Activated CD4-positive, alpha-beta T cell treated with anti-CD3 and anti-CD28 coated beads, Interleukin-2, amount 10 ng/mL, durations not matched to agents 24 days and 14 days (primary cell): Measurements from ENCODE around the gene SOAT2. TPM values are rescaled to one million over a fixed set of nuclear protein-coding genes. Genes with fewer than 3 reads are reported as not detected.

Experiments used
- DNase-seq: peaks from one replicate; pipeline ENCODE4 v3.0.0; 2022
- H3K27ac Mint-ChIP-seq: one replicate; pipeline ENCODE4 v1.8.0; 2022; ENCODE audit warnings: mild to moderate bottlenecking, mixed read lengths
- H3K27me3 Mint-ChIP-seq: one replicate; pipeline ENCODE4 v1.8.0; 2022; ENCODE audit warnings: mixed read lengths
- H3K36me3 Mint-ChIP-seq: one replicate; pipeline ENCODE4 v1.8.0; 2022; ENCODE audit warnings: low read depth, mild to moderate bottlenecking, mixed read lengths
- H3K4me1 Mint-ChIP-seq: one replicate; pipeline ENCODE4 v1.8.0; 2021; ENCODE audit warnings: mixed read lengths
- H3K4me3 Mint-ChIP-seq: one replicate; pipeline ENCODE4 v1.8.0; 2022; ENCODE audit warnings: mild to moderate bottlenecking, moderate library complexity, mixed read lengths
- H3K9me3 Mint-ChIP-seq: one replicate; pipeline ENCODE4 v1.8.0; 2021; ENCODE audit warnings: mixed read lengths
- intact Hi-C: fragments of 100-400 bp; cut with micrococcal nuclease; formaldehyde crosslinking; loops from one replicate; pipeline ENCODE4 v1.15.1; 2023
- total RNA-seq: library from RNA; stranded (reverse); gene quantifications from 2 replicates; pipeline ENCODE4 v1.2.3, GENCODE V29; 2022

The SOAT2 gene
- total RNA-seq, 1 donor from 2014 or later = not detected

DNA sequence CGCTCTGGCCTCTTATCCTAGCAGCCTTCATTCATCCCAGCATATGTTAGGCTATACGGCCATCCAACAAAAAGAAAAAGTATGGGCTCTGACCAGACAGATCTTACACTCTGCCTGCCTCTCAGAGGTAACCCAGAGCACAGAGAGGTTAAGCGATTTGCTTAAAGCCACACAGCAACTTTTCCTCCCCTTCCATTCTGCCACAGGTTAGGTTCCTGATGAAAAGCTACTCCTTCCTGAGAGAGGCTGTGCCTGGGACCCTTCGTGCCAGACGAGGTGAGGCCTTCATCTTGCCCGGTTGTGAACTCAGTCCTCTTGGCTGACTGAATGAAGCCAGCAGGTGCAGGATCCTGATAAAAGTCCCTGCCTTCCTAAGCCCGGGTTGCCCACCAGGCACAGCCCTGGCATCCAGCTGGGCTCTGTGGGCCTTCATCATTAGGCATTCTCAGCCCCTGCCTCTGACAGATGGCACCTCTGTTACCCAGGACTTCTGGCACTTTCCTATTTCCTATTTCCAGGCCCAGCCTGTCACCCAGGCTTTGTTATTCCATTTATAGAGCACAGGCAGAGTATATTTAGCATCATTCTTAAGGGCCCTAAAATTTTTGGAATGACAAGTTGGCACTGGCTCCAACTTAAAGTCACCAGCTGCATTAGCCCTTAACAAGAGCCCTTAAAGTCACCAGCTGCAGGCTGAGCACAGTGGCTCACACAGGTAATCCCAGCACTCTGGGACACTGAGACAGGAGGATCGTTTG lies 12.8 kb downstream of the SOAT2 start:
- Mint-ChIP-seq H3K36me3 (no peaks in the 10 kb centered on the region), H3K27me3 (peaks cover 2% of the 10 kb centered on the region), H3K9me3 (no peaks in the 10 kb centered on the region), H3K4me3 (no peak overlapping the region), H3K4me1 (no peaks in the 10 kb centered on the region), H3K27ac (no peak overlapping the region)
- intact Hi-C loops = no loop called here
- DNase-seq = no peak

DNA sequence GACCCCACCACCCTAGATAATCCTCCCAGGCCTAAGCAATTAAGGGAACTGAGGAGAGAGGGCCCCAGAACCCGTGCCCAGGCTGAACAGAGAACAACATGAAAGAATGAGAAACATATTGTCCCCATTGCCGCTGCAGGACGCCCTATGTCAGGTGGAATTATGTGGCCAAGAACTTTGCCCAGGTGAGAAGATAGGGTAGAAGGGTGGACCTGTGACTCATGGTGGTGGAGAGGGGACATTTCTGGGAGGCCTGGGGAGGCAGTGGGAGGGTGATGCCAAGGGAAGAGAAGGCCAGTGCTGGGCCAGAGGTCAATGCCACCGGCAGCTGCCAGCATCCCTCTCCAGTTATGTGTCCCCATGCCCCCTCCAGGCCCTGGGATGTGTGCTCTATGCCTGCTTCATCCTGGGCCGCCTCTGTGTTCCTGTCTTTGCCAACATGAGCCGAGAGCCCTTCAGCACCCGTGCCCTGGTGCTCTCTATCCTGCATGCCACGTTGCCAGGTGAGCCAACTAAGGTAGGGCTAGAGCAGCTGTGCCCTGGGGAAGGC lies 15.5 kb downstream of the SOAT2 start:
- H3K4me1 Mint-ChIP-seq = no peaks in the 10 kb centered on the region
- intact Hi-C loops = no loop called here
- H3K36me3 Mint-ChIP-seq = no peaks in the 10 kb centered on the region

DNA sequence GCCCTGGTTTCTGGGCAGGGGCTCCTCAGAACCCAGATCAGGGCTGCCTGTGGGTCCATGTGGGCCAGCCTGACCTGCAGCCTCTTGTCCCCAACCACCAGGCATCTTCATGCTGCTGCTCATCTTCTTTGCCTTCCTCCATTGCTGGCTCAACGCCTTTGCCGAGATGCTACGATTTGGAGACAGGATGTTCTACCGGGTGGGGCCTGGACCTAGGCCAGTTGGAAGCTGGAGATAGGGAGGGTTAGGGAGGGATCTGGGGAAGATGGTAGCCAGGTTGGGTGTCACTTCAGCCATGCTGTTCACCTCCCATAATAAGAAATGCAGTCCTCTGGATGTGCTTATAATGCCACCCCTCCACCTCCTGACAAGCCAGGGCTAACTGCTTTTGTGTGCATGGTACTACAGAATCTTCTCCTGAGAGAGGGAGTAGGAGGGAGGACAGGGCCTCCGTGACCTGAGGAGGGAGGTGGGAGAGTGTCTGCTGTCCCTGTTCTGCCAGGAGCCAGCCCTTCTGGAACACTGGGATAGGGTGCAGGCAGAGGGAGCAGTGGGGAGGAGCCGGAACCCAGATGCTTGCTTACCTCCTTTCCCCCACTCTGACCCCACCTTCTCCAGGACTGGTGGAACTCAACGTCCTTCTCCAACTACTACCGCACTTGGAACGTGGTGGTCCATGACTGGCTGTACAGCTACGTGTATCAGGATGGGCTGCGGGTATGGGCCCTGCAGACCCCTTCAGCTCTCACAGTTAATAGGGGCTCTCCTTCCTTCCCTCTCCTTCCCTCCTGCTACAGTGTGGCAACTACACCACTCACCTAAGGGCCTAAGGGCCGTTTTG lies 17.6 kb downstream of the SOAT2 start:
- Mint-ChIP-seq H3K27ac (no peak overlapping the region), H3K27me3 (peaks cover 2% of the 10 kb centered on the region), H3K4me3 (no peak overlapping the region), H3K9me3 (no peaks in the 10 kb centered on the region), H3K4me1 (no peaks in the 10 kb centered on the region), H3K36me3 (no peaks in the 10 kb centered on the region)
- no peak for DNase-seq
- intact Hi-C loops = no loop called here

More for the DNA sequence above, 15.5 kb downstream of the SOAT2 start:
- H3K4me3 Mint-ChIP-seq = no peak overlapping the region
- no peaks in the 10 kb centered on the region for H3K9me3 Mint-ChIP-seq
- H3K27ac Mint-ChIP-seq = no peak overlapping the region
- H3K27me3 Mint-ChIP-seq = no peaks in the 10 kb centered on the region
- no peak for DNase-seq

DNA sequence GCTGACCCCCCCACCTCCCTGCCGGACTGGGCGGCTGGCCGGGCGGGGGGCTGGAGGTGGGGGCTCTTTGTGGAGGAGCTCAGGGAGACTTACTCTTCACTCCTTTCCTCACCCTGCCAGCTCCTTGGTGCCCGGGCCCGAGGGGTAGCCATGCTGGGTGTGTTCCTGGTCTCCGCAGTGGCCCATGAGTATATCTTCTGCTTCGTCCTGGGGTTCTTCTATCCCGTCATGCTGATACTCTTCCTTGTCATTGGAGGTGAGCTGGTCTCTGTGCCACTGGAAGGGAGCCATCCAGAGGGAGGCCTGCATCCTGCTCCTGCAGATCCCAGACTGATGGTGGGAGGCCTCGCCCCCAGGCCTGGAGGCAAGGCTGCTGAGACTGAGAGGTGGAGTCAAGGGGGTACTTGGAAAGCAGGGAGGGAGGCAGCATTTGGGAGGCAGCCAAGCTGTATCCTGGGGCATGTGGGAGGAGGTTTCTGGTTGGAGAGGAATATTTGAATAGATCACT lies 19.7 kb downstream of the SOAT2 start:
- intact Hi-C loops = no loop called here
- no peak for DNase-seq

DNA sequence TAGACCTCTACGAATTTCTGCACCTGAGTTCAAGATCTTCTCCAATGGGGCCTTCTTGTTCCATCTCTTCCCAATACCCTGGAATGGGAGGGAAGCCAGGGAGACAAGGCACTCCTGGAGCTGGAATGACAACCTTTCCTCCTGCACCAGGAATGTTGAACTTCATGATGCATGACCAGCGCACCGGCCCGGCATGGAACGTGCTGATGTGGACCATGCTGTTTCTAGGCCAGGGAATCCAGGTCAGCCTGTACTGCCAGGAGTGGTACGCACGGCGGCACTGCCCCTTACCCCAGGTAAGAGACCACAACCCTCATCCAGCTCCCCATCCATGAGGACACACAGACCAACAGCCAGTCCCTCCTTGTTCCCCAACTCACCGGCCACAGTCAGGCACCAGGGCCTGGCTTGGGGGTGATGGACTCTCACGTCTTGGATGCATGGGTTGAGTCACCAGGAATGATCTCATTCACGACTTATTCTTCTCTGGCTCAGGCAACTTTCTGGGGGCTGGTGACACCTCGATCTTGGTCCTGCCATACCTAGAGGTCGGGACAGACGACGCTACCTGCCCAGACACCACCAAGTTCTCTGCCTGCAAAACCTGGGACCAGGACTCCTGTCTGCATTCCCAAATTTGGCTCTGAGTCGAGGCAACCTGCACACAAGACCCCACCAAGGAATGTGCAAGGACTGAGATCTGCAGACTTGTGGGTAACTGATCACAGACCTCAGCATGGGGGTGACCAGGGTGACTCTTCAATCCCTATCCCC lies 20.5 kb downstream of the SOAT2 start:
- DNase-seq = no peak

More for the DNA sequence above, 19.7 kb downstream of the SOAT2 start:
- Mint-ChIP-seq H3K27ac (no peak overlapping the region), H3K4me1 (no peaks in the 10 kb centered on the region), H3K9me3 (no peaks in the 10 kb centered on the region), H3K27me3 (peaks cover 7% of the 10 kb centered on the region), H3K4me3 (no peak overlapping the region), H3K36me3 (no peaks in the 10 kb centered on the region)

DNA sequence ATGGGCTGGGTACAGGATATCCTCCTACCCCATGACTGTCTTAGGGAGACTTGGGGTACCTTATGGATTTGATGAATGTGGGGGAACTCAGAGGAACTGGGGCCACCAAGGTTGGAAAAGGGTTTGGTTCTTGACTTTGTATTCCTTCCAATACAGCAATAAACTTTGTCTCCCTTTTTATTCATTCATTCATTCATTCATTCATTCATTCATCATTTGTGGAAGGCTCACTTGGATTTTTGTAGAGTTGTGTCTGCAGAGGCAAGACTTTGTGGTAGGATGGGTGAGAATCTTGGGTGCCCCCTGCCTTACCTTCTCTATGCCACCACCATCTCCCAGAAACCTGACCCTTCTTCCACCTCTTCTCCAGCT lies 21.1 kb downstream of the SOAT2 start:
- Mint-ChIP-seq H3K27me3 (peaks cover 11% of the 10 kb centered on the region), H3K4me3 (no peak overlapping the region), H3K4me1 (no peaks in the 10 kb centered on the region), H3K36me3 (no peaks in the 10 kb centered on the region), H3K9me3 (no peaks in the 10 kb centered on the region), H3K27ac (no peak overlapping the region)
- intact Hi-C loops = no loop called here
- no peak for DNase-seq

More for the DNA sequence above, 20.5 kb downstream of the SOAT2 start:
- intact Hi-C loops = no loop called here
- H3K4me1 Mint-ChIP-seq = no peaks in the 10 kb centered on the region
- no peak overlapping the region for H3K4me3 Mint-ChIP-seq
- H3K27ac Mint-ChIP-seq = no peak overlapping the region
- H3K9me3 Mint-ChIP-seq = no peaks in the 10 kb centered on the region
- H3K27me3 Mint-ChIP-seq = peaks cover 7% of the 10 kb centered on the region
- H3K36me3 Mint-ChIP-seq = no peaks in the 10 kb centered on the region

DNA sequence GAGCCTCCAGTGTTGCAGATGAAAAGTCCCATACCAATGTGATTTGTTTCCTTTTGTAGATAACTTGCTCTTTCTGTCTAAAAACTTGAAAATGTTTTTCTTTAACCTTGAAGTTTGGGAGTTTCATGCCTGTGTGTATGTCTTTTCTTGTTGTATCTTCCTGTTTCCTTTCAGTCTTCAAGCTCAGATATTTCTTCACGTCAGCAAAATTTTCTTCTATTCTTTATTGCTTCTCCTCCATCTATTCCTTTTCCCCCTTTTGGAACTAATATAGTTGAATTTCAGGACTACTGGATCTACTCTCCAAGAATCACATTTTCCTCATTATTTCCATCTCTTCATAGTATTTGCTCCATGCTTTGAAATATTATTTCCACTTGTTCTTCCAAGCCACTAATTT lies 23.9 kb downstream of the SOAT2 start:
- no peak for DNase-seq
- Mint-ChIP-seq H3K27ac (no peak overlapping the region), H3K4me3 (no peak overlapping the region), H3K4me1 (no peaks in the 10 kb centered on the region), H3K9me3 (no peaks in the 10 kb centered on the region), H3K36me3 (no peaks in the 10 kb centered on the region), H3K27me3 (peaks cover 14% of the 10 kb centered on the region)
- intact Hi-C loops = no loop called here

DNA sequence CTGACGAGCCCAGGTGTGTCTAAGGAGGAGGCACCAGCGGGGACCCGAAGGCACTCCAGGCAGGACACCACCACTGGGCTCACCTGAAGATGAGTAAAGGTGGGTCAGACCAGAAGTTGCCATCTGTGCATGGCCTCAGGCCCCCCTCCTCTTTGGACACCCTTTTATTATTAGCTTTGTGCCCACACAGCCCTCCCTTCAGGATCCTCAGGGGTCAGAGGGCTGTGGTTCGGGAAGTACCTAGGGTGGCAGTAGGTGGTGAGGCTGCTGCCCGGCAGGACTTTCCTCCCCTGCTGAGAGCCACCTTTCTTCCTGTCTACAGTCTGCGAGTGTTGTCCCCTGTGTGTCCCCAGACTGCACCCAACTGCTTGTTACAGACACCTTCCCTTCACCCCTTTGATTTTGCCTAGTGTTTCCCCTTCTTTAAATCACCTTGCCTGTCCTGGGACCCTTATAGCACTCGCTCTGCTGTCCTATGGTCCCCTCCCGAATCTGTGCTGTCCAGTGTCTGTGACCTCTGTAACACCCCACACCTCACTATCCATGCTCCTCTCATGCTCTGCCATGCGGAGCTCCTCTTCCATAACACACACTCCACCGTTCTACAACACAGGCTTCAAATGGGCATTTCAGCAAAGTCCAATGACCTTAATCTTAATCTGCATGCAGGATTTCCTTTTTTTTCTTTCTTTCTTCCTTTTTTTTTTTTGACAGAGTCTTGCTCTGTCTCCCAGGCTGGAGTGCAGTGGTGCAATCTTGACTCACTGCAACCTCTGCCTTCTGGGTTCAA lies 25.7 kb downstream of the SOAT2 start:
- H3K4me3 Mint-ChIP-seq = no peak overlapping the region
- H3K27me3 Mint-ChIP-seq = peaks cover 14% of the 10 kb centered on the region
- no peaks in the 10 kb centered on the region for H3K36me3 Mint-ChIP-seq
- intact Hi-C loops = no loop called here
- no peaks in the 10 kb centered on the region for H3K4me1 Mint-ChIP-seq
- no peak overlapping the region for H3K27ac Mint-ChIP-seq
- no peak for DNase-seq
- H3K9me3 Mint-ChIP-seq = no peaks in the 10 kb centered on the region

DNA sequence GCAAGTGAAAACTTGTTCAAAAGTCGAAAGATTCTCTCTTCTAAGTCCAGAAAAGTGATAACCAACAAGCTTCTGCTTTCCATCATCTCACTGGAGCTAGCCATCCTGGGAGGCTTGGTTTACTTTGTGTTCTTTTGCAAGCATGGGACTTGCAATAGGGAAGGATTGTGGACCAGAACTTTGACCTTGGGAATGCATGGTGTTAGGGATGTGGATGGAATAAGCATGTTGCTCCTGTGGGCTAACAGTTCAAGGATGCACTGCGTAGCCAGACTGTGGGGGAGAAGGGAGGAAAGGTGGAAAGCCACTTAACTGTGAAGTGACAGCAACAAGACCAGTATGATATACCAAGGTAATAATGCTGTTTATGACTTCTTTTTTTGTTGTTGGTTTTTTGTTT lies 28.6 kb downstream of the SOAT2 start:
- H3K9me3 Mint-ChIP-seq = no peaks in the 10 kb centered on the region
- no peak for DNase-seq
- no peaks in the 10 kb centered on the region for H3K36me3 Mint-ChIP-seq
- H3K27me3 Mint-ChIP-seq = peaks cover 14% of the 10 kb centered on the region
- H3K4me3 Mint-ChIP-seq = no peak overlapping the region
- no peak overlapping the region for H3K27ac Mint-ChIP-seq
- H3K4me1 Mint-ChIP-seq = no peaks in the 10 kb centered on the region
- intact Hi-C loops = no loop called here

DNA sequence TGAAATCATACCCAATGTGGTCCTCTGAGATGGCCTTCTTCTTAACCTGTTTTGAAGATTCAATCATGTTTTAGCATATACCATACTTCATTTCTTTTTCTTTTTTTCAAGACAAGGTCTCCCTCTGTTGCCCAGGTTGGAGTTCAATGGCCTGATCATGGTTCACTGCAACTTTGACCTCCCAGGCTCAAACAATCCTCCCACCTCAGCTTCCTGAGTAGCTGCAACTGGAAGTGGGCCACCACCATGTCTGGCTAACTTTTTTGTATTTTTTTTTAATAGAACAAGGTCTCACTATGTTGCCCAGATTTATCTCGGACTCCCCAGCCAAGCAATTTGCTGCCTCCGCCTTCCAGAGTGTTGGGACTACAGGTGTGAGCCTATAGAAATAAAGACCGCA lies 30.4 kb downstream of the SOAT2 start:
- DNase-seq = no peak
- H3K4me1 Mint-ChIP-seq = no peaks in the 10 kb centered on the region
- H3K27ac Mint-ChIP-seq = no peak overlapping the region
- no peaks in the 10 kb centered on the region for H3K9me3 Mint-ChIP-seq
- no peaks in the 10 kb centered on the region for H3K36me3 Mint-ChIP-seq
- intact Hi-C loops = no loop called here
- no peak overlapping the region for H3K4me3 Mint-ChIP-seq
- peaks cover 10% of the 10 kb centered on the region for H3K27me3 Mint-ChIP-seq

DNA sequence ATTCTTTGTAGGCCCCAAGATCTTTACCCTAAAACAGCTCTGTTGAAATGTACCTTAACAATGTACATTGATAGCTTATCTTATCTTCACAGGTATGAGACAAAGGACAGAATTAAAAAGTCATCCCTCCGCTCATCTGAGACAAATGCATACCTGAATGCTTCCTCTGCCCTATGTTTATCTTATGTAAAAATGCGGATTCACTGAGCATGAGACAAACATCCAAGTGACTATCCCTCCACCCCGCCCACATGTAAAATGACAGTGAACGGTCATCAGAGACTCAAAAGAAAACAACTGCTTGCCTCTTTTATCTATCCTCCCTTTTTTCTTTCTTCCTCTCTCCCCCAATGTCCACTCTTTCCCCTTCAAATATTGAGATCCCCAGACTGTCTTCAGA lies 40.1 kb downstream of the SOAT2 start:
- intact Hi-C loops = no loop called here
- no peaks in the 10 kb centered on the region for H3K4me1 Mint-ChIP-seq
- DNase-seq = no peak
- H3K9me3 Mint-ChIP-seq = no peaks in the 10 kb centered on the region
- H3K27me3 Mint-ChIP-seq = peaks cover 6% of the 10 kb centered on the region
- no peak overlapping the region for H3K27ac Mint-ChIP-seq
- no peaks in the 10 kb centered on the region for H3K36me3 Mint-ChIP-seq
- no peak overlapping the region for H3K4me3 Mint-ChIP-seq

DNA sequence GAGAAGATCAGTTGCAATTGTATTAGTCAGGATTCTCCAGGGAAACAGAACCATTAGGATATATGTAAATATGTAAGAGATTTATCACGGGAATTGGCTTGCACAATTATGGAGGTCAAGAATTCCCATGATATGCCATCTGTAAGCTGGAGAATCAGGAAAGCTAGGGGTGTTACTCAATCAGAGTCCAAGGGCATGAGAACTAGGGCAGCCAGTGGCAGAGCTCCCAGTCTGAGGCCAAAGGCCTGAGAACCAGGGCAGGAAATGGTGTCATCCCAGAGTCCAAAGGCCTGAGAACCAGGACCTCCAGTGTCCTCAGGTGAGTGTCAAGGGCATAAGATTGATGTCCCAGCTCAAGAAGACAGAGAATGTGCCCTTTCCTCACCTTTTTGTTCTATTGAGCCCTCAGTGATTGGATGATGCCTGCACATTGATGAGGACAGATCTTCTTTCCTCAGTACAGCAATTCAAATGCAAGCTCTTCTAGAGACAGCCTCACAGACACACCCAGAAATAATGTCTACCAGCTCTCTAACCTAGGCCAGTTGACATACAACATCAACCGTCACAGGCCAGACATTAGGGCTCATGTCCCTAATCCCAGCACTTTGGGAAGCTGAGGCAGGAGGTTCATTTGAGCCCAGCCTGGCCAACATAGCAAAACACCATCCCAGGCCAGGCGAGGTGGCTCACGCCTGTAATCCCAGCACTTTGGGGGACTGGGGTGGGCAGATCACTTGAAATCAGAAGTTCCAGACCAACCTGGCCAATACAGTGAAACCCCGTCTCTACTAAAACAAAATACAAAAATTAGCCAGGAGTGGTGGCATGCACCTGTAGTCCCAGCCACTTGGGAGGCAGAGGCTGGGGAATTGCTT lies 42.3 kb downstream of the SOAT2 start:
- Mint-ChIP-seq H3K27me3 (peaks cover 6% of the 10 kb centered on the region), H3K36me3 (no peaks in the 10 kb centered on the region), H3K27ac (no peak overlapping the region), H3K4me1 (no peaks in the 10 kb centered on the region), H3K4me3 (no peak overlapping the region), H3K9me3 (no peaks in the 10 kb centered on the region)
- intact Hi-C loops = no loop called here
- DNase-seq = no peak
